ENCODE data around the gene PCMT1.

DNA sequence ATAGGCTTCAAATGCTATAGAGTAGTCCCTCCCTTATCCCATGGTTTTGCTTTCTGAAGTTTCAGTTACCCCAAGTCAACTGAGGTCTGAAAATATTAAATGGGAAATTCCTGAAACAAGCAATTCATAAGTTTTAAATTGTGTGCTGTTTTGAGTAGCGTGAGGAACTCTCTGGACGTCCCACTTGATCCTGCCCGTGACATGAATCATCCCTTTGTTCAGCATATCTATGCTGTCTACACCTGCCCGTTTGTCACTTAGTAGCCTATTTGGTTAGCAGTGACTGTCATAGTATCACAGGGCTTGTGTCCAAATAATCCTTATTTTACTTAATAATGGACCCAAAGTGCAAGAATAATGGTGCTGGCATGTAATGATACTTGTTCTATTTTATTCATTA lies 5.0 kb downstream of the PCMT1 start:
- TF ChIP-seq, protein P1, sequence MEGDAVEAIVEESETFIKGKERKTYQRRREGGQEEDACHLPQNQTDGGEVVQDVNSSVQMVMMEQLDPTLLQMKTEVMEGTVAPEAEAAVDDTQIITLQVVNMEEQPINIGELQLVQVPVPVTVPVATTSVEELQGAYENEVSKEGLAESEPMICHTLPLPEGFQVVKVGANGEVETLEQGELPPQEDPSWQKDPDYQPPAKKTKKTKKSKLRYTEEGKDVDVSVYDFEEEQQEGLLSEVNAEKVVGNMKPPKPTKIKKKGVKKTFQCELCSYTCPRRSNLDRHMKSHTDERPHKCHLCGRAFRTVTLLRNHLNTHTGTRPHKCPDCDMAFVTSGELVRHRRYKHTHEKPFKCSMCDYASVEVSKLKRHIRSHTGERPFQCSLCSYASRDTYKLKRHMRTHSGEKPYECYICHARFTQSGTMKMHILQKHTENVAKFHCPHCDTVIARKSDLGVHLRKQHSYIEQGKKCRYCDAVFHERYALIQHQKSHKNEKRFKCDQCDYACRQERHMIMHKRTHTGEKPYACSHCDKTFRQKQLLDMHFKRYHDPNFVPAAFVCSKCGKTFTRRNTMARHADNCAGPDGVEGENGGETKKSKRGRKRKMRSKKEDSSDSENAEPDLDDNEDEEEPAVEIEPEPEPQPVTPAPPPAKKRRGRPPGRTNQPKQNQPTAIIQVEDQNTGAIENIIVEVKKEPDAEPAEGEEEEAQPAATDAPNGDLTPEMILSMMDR (IDR thresholded peaks at IDR 0.05) = no peak
- no peak for TF ChIP-seq POLR2AphosphoS5 (IDR thresholded peaks at IDR 0.05; ENCODE audit: insufficient read depth in 1 of 2, low read depth in 1 of 2)
